ENCODE data around the gene RUSC1. TPM values are rescaled to one million over a fixed set of nuclear protein-coding genes. Genes with fewer than 3 reads are reported as not detected.

RUSC1 gene
- total RNA-seq, 1 donor from 2014 or later, result 43.9 TPM

DNA sequence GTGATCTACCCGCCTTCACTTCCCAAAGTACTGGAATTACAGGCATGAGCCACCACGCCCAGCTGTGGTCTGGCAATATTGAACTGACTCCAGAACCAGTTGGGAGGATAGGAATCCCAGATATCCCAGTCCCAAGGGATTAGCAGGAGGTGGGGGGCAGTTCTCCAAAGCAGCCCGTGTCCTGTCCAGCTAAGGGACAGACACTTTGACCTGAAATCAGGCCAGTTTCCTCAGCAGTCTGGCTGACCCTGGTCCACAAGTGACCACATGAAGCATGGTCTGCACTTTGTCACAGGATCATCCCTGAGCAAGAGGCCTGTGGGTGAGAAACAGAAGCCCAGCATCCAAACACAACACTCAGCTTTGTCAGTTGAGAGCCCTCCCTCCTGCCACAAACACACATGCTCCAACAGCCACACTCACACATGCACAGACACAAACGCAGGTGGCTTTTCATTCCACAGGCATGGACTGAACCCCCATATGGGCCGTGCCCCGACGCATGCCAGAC lies 14.8 kb upstream of the RUSC1 start:
- H3K4me1 Mint-ChIP-seq (ENCODE audit: low read depth), result peaks cover 54% of the 10 kb centered on the region
- no peaks in the 10 kb centered on the region for H3K27me3 Mint-ChIP-seq (ENCODE audit: low read depth)
- TF ChIP-seq, protein P1, sequence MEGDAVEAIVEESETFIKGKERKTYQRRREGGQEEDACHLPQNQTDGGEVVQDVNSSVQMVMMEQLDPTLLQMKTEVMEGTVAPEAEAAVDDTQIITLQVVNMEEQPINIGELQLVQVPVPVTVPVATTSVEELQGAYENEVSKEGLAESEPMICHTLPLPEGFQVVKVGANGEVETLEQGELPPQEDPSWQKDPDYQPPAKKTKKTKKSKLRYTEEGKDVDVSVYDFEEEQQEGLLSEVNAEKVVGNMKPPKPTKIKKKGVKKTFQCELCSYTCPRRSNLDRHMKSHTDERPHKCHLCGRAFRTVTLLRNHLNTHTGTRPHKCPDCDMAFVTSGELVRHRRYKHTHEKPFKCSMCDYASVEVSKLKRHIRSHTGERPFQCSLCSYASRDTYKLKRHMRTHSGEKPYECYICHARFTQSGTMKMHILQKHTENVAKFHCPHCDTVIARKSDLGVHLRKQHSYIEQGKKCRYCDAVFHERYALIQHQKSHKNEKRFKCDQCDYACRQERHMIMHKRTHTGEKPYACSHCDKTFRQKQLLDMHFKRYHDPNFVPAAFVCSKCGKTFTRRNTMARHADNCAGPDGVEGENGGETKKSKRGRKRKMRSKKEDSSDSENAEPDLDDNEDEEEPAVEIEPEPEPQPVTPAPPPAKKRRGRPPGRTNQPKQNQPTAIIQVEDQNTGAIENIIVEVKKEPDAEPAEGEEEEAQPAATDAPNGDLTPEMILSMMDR (IDR thresholded peaks at IDR 0.05), result no peak

DNA sequence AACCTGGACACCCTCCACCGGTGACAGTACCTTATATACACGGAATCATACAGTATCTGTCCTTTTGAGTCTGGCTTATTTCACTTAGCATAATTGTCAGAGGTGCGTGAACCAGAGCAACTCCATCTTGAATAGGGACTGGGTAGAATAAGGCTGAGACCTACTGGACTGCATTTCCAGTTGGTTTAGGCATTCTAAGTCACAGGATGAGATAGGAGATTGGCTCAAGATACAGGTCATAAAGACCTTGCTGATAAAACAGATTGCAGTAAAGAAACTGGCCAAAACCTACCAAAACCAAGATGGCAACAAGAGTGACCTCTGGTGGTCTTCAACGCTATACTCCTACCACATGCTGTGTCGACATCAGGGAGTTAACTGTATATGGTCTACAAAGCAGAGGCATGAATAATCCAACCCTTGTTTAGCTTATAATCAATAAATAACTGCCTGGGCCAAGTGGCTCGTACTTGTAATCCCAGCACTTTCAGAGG lies 13.4 kb upstream of the RUSC1 start:
- Mint-ChIP-seq H3K36me3 (ENCODE audit: low read depth) (peaks cover 4% of the 10 kb centered on the region), H3K4me1 (ENCODE audit: low read depth) (peaks cover 59% of the 10 kb centered on the region), H3K27ac (ENCODE audit: unreplicated experiment) (peak overlapping the region; percentile 13), H3K27me3 (ENCODE audit: low read depth) (no peaks in the 10 kb centered on the region), H3K9me3 (ENCODE audit: low read depth) (no peaks in the 10 kb centered on the region), H3K4me3 (ENCODE audit: unreplicated experiment) (no peak overlapping the region)
- DNase-seq (ENCODE audit: low spot score), result no peak
- TF ChIP-seq, protein P1 (IDR thresholded peaks at IDR 0.05), result peak; percentile 67

More for the DNA sequence above, 14.8 kb upstream of the RUSC1 start:
- no peaks in the 10 kb centered on the region for H3K9me3 Mint-ChIP-seq (ENCODE audit: low read depth)
- H3K27ac Mint-ChIP-seq (ENCODE audit: unreplicated experiment), result peak overlapping the region; percentile 87
- no peak overlapping the region for H3K4me3 Mint-ChIP-seq (ENCODE audit: unreplicated experiment)
- peaks cover 1% of the 10 kb centered on the region for H3K36me3 Mint-ChIP-seq (ENCODE audit: low read depth)
- DNase-seq (ENCODE audit: low spot score), result no peak

DNA sequence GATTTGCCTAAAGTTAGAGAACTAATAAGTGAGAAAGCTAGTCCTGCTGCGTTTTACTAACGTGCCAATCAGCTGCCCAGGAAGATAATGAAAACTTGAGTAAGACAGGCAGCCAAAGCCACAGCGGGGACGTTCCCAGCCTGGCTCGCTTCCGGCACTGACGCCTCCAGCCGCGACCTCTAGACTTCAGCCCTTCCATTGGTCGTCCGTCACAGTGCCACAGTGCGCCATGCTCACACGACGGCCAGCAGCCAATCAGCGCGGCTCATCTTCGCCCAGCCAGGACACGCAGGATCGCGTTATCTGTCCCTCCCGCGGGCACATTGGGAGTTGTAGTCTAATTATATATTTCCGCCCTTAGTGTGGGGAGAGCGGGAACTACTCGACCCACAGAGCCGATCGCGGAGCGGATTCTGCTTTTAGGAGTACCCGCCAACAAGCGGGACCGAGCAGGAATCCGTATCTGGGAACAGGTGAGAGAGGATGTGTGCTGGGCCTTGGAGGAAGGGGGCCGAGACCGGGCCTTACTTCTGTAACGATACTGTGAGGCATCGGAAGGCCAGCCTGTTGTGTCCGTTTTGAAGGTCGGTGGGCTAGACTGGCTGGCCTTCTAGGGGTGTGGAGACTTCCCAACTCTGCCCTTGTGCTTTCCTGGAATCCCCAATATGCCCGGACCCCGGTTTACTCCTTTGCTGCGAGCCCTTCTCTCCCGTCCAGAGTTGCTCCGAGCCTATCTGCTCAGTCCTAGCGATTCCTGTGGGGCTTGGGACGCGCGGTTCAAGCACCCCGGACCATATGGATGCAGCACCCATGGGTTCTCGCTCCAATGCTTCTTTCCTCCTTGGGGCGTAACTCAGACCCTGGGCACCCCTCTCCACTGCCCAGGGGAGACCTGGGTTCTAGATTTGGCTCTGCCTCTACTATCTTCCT lies 11.9 kb upstream of the RUSC1 start, which contains the start of gene FDPS:
Gene FDPS, plus strand, starts transcription at position 374 of the 930 bp plus-strand sequence. CDS start 924 bp downstream, outside the sequence.
- TF ChIP-seq, protein P1 (IDR thresholded peaks at IDR 0.05), result no peak
- peaks cover 63% of the 10 kb centered on the region for H3K4me1 Mint-ChIP-seq (ENCODE audit: low read depth)
- peak within 1 kb of the TSS; percentile 96 for H3K27ac Mint-ChIP-seq (ENCODE audit: unreplicated experiment)
- H3K36me3 Mint-ChIP-seq (ENCODE audit: low read depth), result peaks cover 11% of the 10 kb centered on the region
- H3K9me3 Mint-ChIP-seq (ENCODE audit: low read depth), result no peaks in the 10 kb centered on the region
- peak within 1 kb of the TSS; percentile 87 for H3K4me3 Mint-ChIP-seq (ENCODE audit: unreplicated experiment)
- DNase-seq (ENCODE audit: low spot score), result peak; percentile 99
- H3K27me3 Mint-ChIP-seq (ENCODE audit: low read depth), result no peaks in the 10 kb centered on the region

DNA sequence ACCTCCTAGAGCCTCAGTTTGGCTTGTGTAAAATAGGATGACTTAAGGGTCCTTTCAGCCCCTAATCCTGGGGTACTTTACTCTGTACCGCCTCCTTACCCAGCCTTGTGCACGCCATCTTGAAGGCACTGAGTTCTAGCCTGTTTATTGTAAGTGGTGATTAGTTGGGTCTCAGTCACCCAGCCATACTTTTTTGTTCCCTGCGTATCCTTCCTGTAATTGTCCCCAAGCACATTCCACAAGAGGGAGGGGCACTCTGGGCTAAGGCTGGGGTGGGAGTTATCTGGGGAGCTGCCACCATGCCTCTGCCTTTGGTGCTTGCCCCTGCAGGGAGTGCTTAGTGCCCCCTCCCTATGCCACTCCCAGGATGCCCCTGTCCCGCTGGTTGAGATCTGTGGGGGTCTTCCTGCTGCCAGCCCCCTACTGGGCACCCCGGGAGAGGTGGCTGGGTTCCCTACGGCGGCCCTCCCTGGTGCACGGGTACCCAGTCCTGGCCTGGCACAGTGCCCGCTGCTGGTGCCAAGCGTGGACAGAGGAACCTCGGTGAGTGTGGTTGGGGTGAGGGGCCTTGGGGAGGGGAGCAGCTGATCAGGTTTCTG lies 11.2 kb upstream of the RUSC1 start:
- TF ChIP-seq, protein P1 (IDR thresholded peaks at IDR 0.05), result peak; percentile 29
- no peaks in the 10 kb centered on the region for H3K27me3 Mint-ChIP-seq (ENCODE audit: low read depth)
- DNase-seq (ENCODE audit: low spot score), result no peak
- H3K4me3 Mint-ChIP-seq (ENCODE audit: unreplicated experiment), result peak overlapping the region; percentile 87
- H3K36me3 Mint-ChIP-seq (ENCODE audit: low read depth), result peaks cover 11% of the 10 kb centered on the region
- peaks cover 59% of the 10 kb centered on the region for H3K4me1 Mint-ChIP-seq (ENCODE audit: low read depth)
- peak overlapping the region; percentile 96 for H3K27ac Mint-ChIP-seq (ENCODE audit: unreplicated experiment)
- no peaks in the 10 kb centered on the region for H3K9me3 Mint-ChIP-seq (ENCODE audit: low read depth)

DNA sequence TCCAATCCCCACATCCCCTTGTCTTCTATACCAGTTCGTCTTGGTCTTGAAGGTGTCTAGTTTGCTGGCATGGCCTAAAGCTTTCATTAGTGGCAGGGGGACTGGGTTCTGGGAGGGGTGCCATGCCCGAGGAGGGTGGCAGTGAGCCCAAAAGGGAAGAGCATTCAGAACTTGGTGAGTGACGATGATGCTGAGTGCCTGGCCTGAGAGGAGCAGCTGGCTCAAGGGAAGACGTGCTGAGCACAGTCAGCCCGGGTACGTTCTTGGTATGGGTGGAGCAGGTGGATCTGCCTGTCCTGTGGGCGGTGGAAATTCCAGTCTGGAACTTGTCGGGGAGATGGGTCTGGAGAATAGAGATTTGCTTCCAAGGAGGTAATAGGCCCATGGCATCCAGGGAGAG lies 7.4 kb upstream of the RUSC1 start:
- Mint-ChIP-seq H3K36me3 (ENCODE audit: low read depth) (peaks cover 13% of the 10 kb centered on the region), H3K27me3 (ENCODE audit: low read depth) (no peaks in the 10 kb centered on the region), H3K4me3 (ENCODE audit: unreplicated experiment) (no peak overlapping the region), H3K27ac (ENCODE audit: unreplicated experiment) (no peak overlapping the region), H3K4me1 (ENCODE audit: low read depth) (peaks cover 28% of the 10 kb centered on the region), H3K9me3 (ENCODE audit: low read depth) (no peaks in the 10 kb centered on the region)
- TF ChIP-seq, protein P1 (IDR thresholded peaks at IDR 0.05), result no peak
- no peak for DNase-seq (ENCODE audit: low spot score)

Data from chondrocyte (in vitro differentiated cells).